SK-N-SH (cell line): ENCODE data around the gene ZNF783. TPM values are rescaled to one million over a fixed set of nuclear protein-coding genes. Genes with fewer than 3 reads are reported as not detected.

ENCODE experiments used
- CTCF ChIA-PET: fragments of 300-600, 350-600 bp; formaldehyde crosslinking; extraction: SDS; loops from one replicate; lab custom pipeline; 2021; lab: Yijun Ruan, JAX
- POLR2A ChIA-PET: fragments of 350-600 bp; sonication (Branson Sonifier 250); formaldehyde crosslinking; extraction: SDS; loops from one replicate; lab custom pipeline; 2020; ENCODE audit warnings: antibody characterized with exemption, inconsistent platforms; lab: Yijun Ruan, JAX
- DNase-seq: peaks from one replicate; pipeline ENCODE4 v3.0.0; 2012
- H2AFZ ChIP-seq: fragments of 200-600 bp; sonication (generic); 2 replicates; pipeline ENCODE4 v1.8.1; 2016; ENCODE audit warnings: antibody characterized with exemption, mild to moderate bottlenecking, low read depth
- H3F3A ChIP-seq: fragments of 200-600 bp; sonication (generic); replicated peaks from 2 replicates; pipeline ENCODE3; 2016; ENCODE audit warnings: antibody characterized with exemption, mild to moderate bottlenecking; ENCODE audit not compliant: insufficient read depth
- H3K27ac ChIP-seq, 2 experiments: fragments of 200-500 bp in 1 of 2; fragments of 200-600 bp in 1 of 2; sonication (Bioruptor generic) in 1 of 2; sonication (generic), shearing (Covaris generic) in 1 of 2; 2 replicates each; pipeline versions ENCODE4 v1.5.1 to v1.6.1; 2014 to 2016; ENCODE audit warnings: low read depth in 2 of 2, inconsistent platforms in 1 of 2, low read length in 1 of 2, mild to moderate bottlenecking in 1 of 2, mixed read lengths in 1 of 2
- H3K27me3 ChIP-seq: fragments of 200-600 bp; sonication (generic), shearing (Covaris generic); 2 replicates; pipeline ENCODE4 v1.6.1; 2016; ENCODE audit warnings: mixed run types; ENCODE audit not compliant: insufficient read depth
- H3K36me3 ChIP-seq, 2 experiments: fragments of 200-500 bp in 1 of 2; fragments of 200-600 bp in 1 of 2; sonication (Bioruptor generic) in 1 of 2; sonication (generic) in 1 of 2; replicated peaks in 1 of 2; 2 replicates each; pipeline versions ENCODE3 to v1.5.1; 2014 to 2016; ENCODE audit warnings: low read length in 1 of 2, mild to moderate bottlenecking in 1 of 2; ENCODE audit not compliant: insufficient read depth in 2 of 2, control insufficient read depth in 1 of 2
- H3K4me1 ChIP-seq, 2 experiments: fragments of 200-500 bp in 1 of 2; fragments of 200-600 bp in 1 of 2; sonication (Bioruptor generic) in 1 of 2; sonication (generic), shearing (Covaris generic) in 1 of 2; 2 replicates each; pipeline versions ENCODE4 v1.5.1 to v1.6.1; 2014 to 2016; ENCODE audit warnings: low read depth in 1 of 2, low read length in 1 of 2, mixed run types in 1 of 2; ENCODE audit not compliant: insufficient read depth in 2 of 2, control insufficient read depth in 1 of 2
- H3K4me2 ChIP-seq: fragments of 200-600 bp; sonication (generic), shearing (Covaris generic); 2 replicates; pipeline ENCODE4 v1.6.1; 2017; ENCODE audit warnings: mixed run types
- H3K4me3 ChIP-seq, 2 experiments: fragments of 200-500 bp in 1 of 2; fragments of 200-600 bp in 1 of 2; sonication (Bioruptor generic) in 1 of 2; sonication (generic), shearing (Covaris generic) in 1 of 2; 2 replicates each; pipeline versions ENCODE4 v1.5.1 to v1.8.1; 2014 to 2016; ENCODE audit warnings: low read depth in 2 of 2, inconsistent platforms in 1 of 2, low read length in 1 of 2, mild to moderate bottlenecking in 1 of 2, mixed read lengths in 1 of 2, moderate library complexity in 1 of 2
- H3K79me2 ChIP-seq: fragments of 200-600 bp; sonication (generic); 2 replicates; pipeline ENCODE4 v1.8.1; 2017; ENCODE audit warnings: mild to moderate bottlenecking; ENCODE audit not compliant: insufficient read depth
- H3K9ac ChIP-seq: fragments of 200-600 bp; sonication (generic); 2 replicates; pipeline ENCODE4 v1.6.1; 2017; ENCODE audit warnings: mixed run types
- H3K9me2 ChIP-seq: fragments of 200-600 bp; sonication (generic); 2 replicates; pipeline ENCODE4 v1.6.1; 2017; ENCODE audit warnings: mixed run types
- H3K9me3 ChIP-seq: fragments of 200-600 bp; sonication (generic); 2 replicates; pipeline ENCODE4 v1.6.1; 2017; ENCODE audit warnings: mixed run types, mild to moderate bottlenecking, moderate library complexity
- H4K20me1 ChIP-seq: fragments of 200-600 bp; sonication (generic); 2 replicates; pipeline ENCODE4 v1.6.1; 2017; ENCODE audit warnings: mild to moderate bottlenecking, mixed run types; ENCODE audit not compliant: insufficient read depth
- CTCF ChIP-seq: fragments of 200-600 bp; sonication (generic); IDR thresholded peaks from 2 replicates; pipeline ENCODE4 v1.6.1; 2017; ENCODE audit warnings: antibody characterized with exemption, mild to moderate bottlenecking, moderate library complexity
- EP300 ChIP-seq, 2 experiments: IDR thresholded peaks; 2 replicates each; pipeline versions ENCODE4 v1.4.0 to v1.6.1; 2012; ENCODE audit warnings: borderline replicate concordance in 1 of 2, low read depth in 1 of 2, low read length in 1 of 2
- EZH2phosphoT487 ChIP-seq: fragments of 200-600 bp; sonication (generic); IDR thresholded peaks from 2 replicates; pipeline ENCODE4 v1.6.1; 2017; ENCODE audit warnings: low read depth, mixed run types, mild to moderate bottlenecking, antibody characterized with exemption, moderate library complexity, borderline replicate concordance
- GABPA ChIP-seq: IDR thresholded peaks from 2 replicates; pipeline ENCODE4 v1.4.0; 2012; ENCODE audit warnings: low read depth, mild to moderate bottlenecking
- GATA2 ChIP-seq: sonication (generic); formaldehyde crosslinking; IDR thresholded peaks from 2 replicates; pipeline ENCODE4 v1.5.0; 2020; ENCODE audit warnings: mild to moderate bottlenecking, missing genetic modification reagents
- IRF3 ChIP-seq: fragments of 150-350 bp; IDR thresholded peaks from 2 replicates; pipeline ENCODE4 v1.6.1; 2016; ENCODE audit warnings: mild to moderate bottlenecking, low read depth, low read length
- JUND ChIP-seq: IDR thresholded peaks from 2 replicates; pipeline ENCODE4 v1.4.0; 2012
- MAX ChIP-seq: IDR thresholded peaks from 2 replicates; pipeline ENCODE4 v1.4.0; 2012; ENCODE audit warnings: low read depth
- MEF2A ChIP-seq: IDR thresholded peaks from 2 replicates; pipeline ENCODE4 v1.4.0; 2012; ENCODE audit warnings: low read depth, borderline replicate concordance
- NFIC ChIP-seq: IDR thresholded peaks from 2 replicates; pipeline ENCODE4 v1.4.0; 2012; ENCODE audit warnings: borderline replicate concordance
- PBX3 ChIP-seq: IDR thresholded peaks from 2 replicates; pipeline ENCODE4; 2012
- POLR2AphosphoS5 ChIP-seq: IDR thresholded peaks from 2 replicates; pipeline ENCODE4 v1.6.1; 2012; ENCODE audit warnings: low read depth, low read length
- RAD21 ChIP-seq: IDR thresholded peaks from 2 replicates; pipeline ENCODE4 v1.6.1; 2012; ENCODE audit warnings: mild to moderate bottlenecking, low read length
- SIN3A ChIP-seq: IDR thresholded peaks from 2 replicates; pipeline ENCODE4 v1.6.1; 2012; ENCODE audit warnings: low read depth, mild to moderate bottlenecking, low read length, moderate library complexity, borderline replicate concordance
- TCF12 ChIP-seq: IDR thresholded peaks from 2 replicates; pipeline ENCODE4 v1.4.0; 2012
- TEAD4 ChIP-seq: IDR thresholded peaks from 2 replicates; pipeline ENCODE4 v1.4.0; 2012; ENCODE audit warnings: mild to moderate bottlenecking, borderline replicate concordance; ENCODE audit not compliant: insufficient read depth
- ZBTB33 ChIP-seq: IDR thresholded peaks from 2 replicates; pipeline ENCODE4 v1.4.0; 2012; ENCODE audit warnings: low read depth, borderline replicate concordance
- WGBS: methylation state at CpG from one replicate; pipeline ENCODE4 v1.1.6; 2017; ENCODE audit warnings: low lambda C conversion rate; 5-methylcytosine and 5-hydroxymethylcytosine counted together
- polyA plus RNA-seq, 3 experiments: library from polyadenylated mRNA; depleted of rRNA; stranded (reverse); fragments of >200 nt; gene quantifications; 2 replicates each; pipeline ENCODE4 v1.2.3, GENCODE V29; 2012

The ZNF783 gene
- polyA plus RNA-seq, 1 of the 3 experiments (the other 2 are of a cell fraction) = 12.5 TPM

- H3K9me2 ChIP-seq = no peaks in the 10 kb centered on the region
- H3K4me2 ChIP-seq = no peak overlapping the region
- H3K4me1 ChIP-seq = no peaks in the 10 kb centered on the region
- H3K9me3 ChIP-seq = no peaks in the 10 kb centered on the region
- POLR2A ChIA-PET = no interaction called here
- H3F3A ChIP-seq = peaks cover 4% of the 10 kb centered on the region
- CTCF ChIA-PET = interaction anchor here (0.8 to 2.1 kb wide), 17 partner anchors 10 to 431 kb away, joined by 3 to 11 read pairs (median 4); partner anchors contain the start of genes ZNF425 and ZNF777
- no peak overlapping the region for H3K9ac ChIP-seq
- no peak overlapping the region for H2AFZ ChIP-seq
- no peak for DNase-seq
- no peaks in the 10 kb centered on the region for H3K79me2 ChIP-seq
- H3K27me3 ChIP-seq = no peaks in the 10 kb centered on the region
- H3K4me3 ChIP-seq = no peak overlapping the region
- no peak overlapping the region for H3K27ac ChIP-seq
- TF ChIP-seq IRF3 = no peak
- TF ChIP-seq EZH2phosphoT487 = no peak
- no peak for TF ChIP-seq NFIC
- no peak for TF ChIP-seq GABPA
- no peak for TF ChIP-seq ZBTB33
- no peak for TF ChIP-seq PBX3
- TF ChIP-seq TEAD4 = no peak
- TF ChIP-seq EP300 (IDR thresholded peaks at IDR 0.05; ENCODE audit: borderline replicate concordance in 1 of 2, low read depth in 1 of 2, low read length in 1 of 2) = no peak
- TF ChIP-seq, all 33 proteins: peak for 0
- H3K36me3 ChIP-seq = no peaks in the 10 kb centered on the region
- H4K20me1 ChIP-seq = no peaks in the 10 kb centered on the region
- WGBS = 21% methylated on average over 4 of the region's 4 CpGs
These were observed 49.1 kb downstream of the ZNF783 start for GRCh38 chr7:149310990-149311573.

- H4K20me1 ChIP-seq = no peaks in the 10 kb centered on the region
- 3% methylated on average over 2 of the region's 2 CpGs for WGBS
- TF ChIP-seq GATA2 (CRISPR knock-in tag) = no peak
- TF ChIP-seq JUND = no peak
- no peak for TF ChIP-seq IRF3
- TF ChIP-seq MEF2A = no peak
- TF ChIP-seq SIN3A = no peak
- TF ChIP-seq MAX = no peak
- no peak for TF ChIP-seq TCF12
- TF ChIP-seq CTCF = no peak
- no peak for TF ChIP-seq POLR2AphosphoS5
- no peak for TF ChIP-seq RAD21
- TF ChIP-seq, all 33 proteins: peak for 0
- no peak for DNase-seq
- no peak overlapping the region for H3K27ac ChIP-seq
- no peak overlapping the region for H3K9ac ChIP-seq
- H3K4me2 ChIP-seq = no peak overlapping the region
- no peaks in the 10 kb centered on the region; the same call in 1 of the 2 replicates for H3K27me3 ChIP-seq
- H3K9me2 ChIP-seq = no peaks in the 10 kb centered on the region
- CTCF ChIA-PET = interaction anchor here (1.1 to 1.5 kb wide), 2 partner anchors 22 to 53 kb away, joined by 3 read pairs; no protein-coding TSS in a partner anchor
- no peaks in the 10 kb centered on the region for H3K79me2 ChIP-seq
- no peaks in the 10 kb centered on the region for H3K36me3 ChIP-seq
- peaks cover 4% of the 10 kb centered on the region for H3F3A ChIP-seq
- H2AFZ ChIP-seq = no peak overlapping the region
- POLR2A ChIA-PET = no interaction called here
- H3K9me3 ChIP-seq = no peaks in the 10 kb centered on the region
- no peaks in the 10 kb centered on the region for H3K4me1 ChIP-seq
- no peak overlapping the region for H3K4me3 ChIP-seq
These were observed 52.0 kb downstream of the ZNF783 start for GRCh38 chr7:149313981-149314380.
